Lung (tissue), 12 donors: ENCODE results near the gene CACFD1. TPM values are rescaled to one million over a fixed set of nuclear protein-coding genes. Genes with fewer than 3 reads are reported as not detected.

Experiments
- ATAC-seq: fragments of 200-7000 bp; cut with Tn5 transposase; one replicate; pipeline ENCODE4 v1.9.1; 2020; ENCODE audit warnings: moderate number of reproducible peaks; ENCODE audit not compliant: insufficient read depth, low FRiP score
- DNase-seq, 3 donors: peaks; one replicate each; pipeline ENCODE4 v3.0.0-alpha.2; 2013 to 2017
- H3K27ac ChIP-seq, 2 donors: one replicate each; pipeline ENCODE4 v1.5.1; 2013; ENCODE audit warnings: mild to moderate bottlenecking in 2 of 2, moderate library complexity in 2 of 2, control low read depth in 1 of 2, inconsistent platforms in 1 of 2, low read depth in 1 of 2, low read length in 1 of 2
- H3K27me3 ChIP-seq, 3 donors: one replicate each; pipeline ENCODE4 v1.5.1; 2013; ENCODE audit warnings: low read length in 2 of 3; ENCODE audit not compliant: control insufficient read depth in 3 of 3, insufficient read depth in 3 of 3
- H3K36me3 ChIP-seq, 4 donors: one replicate each; pipeline ENCODE4 v1.5.1; 2013; ENCODE audit warnings: low read length in 4 of 4, mild to moderate bottlenecking in 1 of 4, moderate library complexity in 1 of 4; ENCODE audit not compliant: control insufficient read depth in 4 of 4, insufficient read depth in 4 of 4
- H3K4me1 ChIP-seq, 5 donors: one replicate each; pipeline ENCODE4 v1.5.1; 2013; ENCODE audit warnings: low read length in 5 of 5, mild to moderate bottlenecking in 2 of 5, moderate library complexity in 1 of 5; ENCODE audit not compliant: control insufficient read depth in 5 of 5, insufficient read depth in 5 of 5
- H3K4me3 ChIP-seq: one replicate; pipeline ENCODE4 v1.5.1; 2013; ENCODE audit warnings: mild to moderate bottlenecking, control low read depth, moderate library complexity
- H3K9ac ChIP-seq, 2 donors: one replicate each; pipeline ENCODE4 v1.5.1; 2013; ENCODE audit warnings: low read length in 2 of 2, control low read depth in 1 of 2; ENCODE audit not compliant: insufficient read depth in 1 of 2
- H3K9me3 ChIP-seq, 4 donors: one replicate each; pipeline ENCODE4 v1.5.1; 2013; ENCODE audit warnings: low read length in 3 of 4, mild to moderate bottlenecking in 1 of 4, moderate library complexity in 1 of 4; ENCODE audit not compliant: control insufficient read depth in 4 of 4, insufficient read depth in 3 of 4
- CTCF ChIP-seq: IDR thresholded peaks from 2 replicates; pipeline ENCODE4 v1.5.1; 2012; ENCODE audit warnings: mild to moderate bottlenecking; ENCODE audit errors: control extremely low read depth, extremely low read depth
- WGBS, 2 donors: extraction: QIAGEN DNeasy Blood & Tissue Kit; methylation state at CpG; one replicate each; pipeline ENCODE4 v1.1.7; 2013; 5-methylcytosine and 5-hydroxymethylcytosine counted together
- polyA plus RNA-seq, 2 donors: library from polyadenylated mRNA; stranded (reverse); fragments of 200-250 nt; gene quantifications; one replicate each; pipeline ENCODE4 v1.2.1, GENCODE V29; 2013
- total RNA-seq, 2 donors: library from RNA; depleted of rRNA in 1 of 2; stranded (reverse); fragments of >200 nt in 1 of 2; gene quantifications; one replicate each; pipeline ENCODE4 v1.2.1, GENCODE V29; 2014 to 2021
- donor health status: control.
- donor health status: control.
- donor health status: Bipolar disorder and iron deficiency.
- donor health status: healthy.
- donor health status: DM: yes; HTN: yes; CAD: no.

The CACFD1 gene
- total and polyA plus RNA-seq, 4 donors: 18.7 to 46.1 (median 32.1) TPM

- H3K4me3 ChIP-seq: no peak overlapping the region
- H3K4me1 ChIP-seq: peaks cover 0 to 15% (median 0%) of the 10 kb centered on the region in 5 donors
- no peak overlapping the region for H3K9ac ChIP-seq
- H3K9me3 ChIP-seq: no peaks in the 10 kb centered on the region
- 94 to 96% methylated on average over 20 of the region's 20 CpGs for WGBS, 2 donors
- no peak overlapping the region for H3K27ac ChIP-seq
- H3K27me3 ChIP-seq: no peaks in the 10 kb centered on the region
- ATAC-seq: no peak
- H3K36me3 ChIP-seq: no peaks in the 10 kb centered on the region
- no peak for DNase-seq
- TF ChIP-seq CTCF: no peak
These were observed 4.7 kb upstream of the CACFD1 start for GRCh38 chr9:133454943-133455673.

GRCh38 chr9:133455936-133456335, 3.8 kb upstream of the CACFD1 start:
- H3K9ac ChIP-seq: no peak overlapping the region
- H3K27me3 ChIP-seq: no peaks in the 10 kb centered on the region
- no peaks in the 10 kb centered on the region for H3K36me3 ChIP-seq
- no peak overlapping the region for H3K27ac ChIP-seq
- no peak for TF ChIP-seq CTCF
- H3K4me3 ChIP-seq: no peak overlapping the region
- DNase-seq (no peak), ATAC-seq (no peak)
- no peaks in the 10 kb centered on the region for H3K9me3 ChIP-seq
- 91 to 96% methylated on average over 11 of the region's 11 CpGs for WGBS, 2 donors
- peaks cover 0 to 20% (median 3%) of the 10 kb centered on the region in 5 donors for H3K4me1 ChIP-seq

DNA sequence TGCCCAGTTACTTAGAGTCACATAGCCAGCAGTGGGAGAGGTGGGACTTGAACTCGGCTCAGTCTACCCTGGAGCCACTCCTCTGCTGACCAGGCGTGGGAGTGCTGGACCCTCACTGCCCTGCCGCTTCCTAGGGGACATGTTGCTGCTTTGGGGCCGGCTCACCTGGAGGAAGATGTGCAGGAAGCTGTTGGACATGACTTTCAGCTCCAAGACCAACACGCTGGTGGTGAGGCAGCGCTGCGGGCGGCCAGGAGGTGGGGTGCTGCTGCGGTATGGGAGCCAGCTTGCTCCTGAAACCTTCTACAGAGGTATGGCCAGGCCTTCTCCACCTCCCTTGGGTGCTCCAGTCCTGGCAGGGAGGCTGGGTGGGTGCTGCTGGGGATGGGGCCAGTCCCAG, 3.4 kb upstream of the CACFD1 start:
- Histone ChIP-seq H3K4me3 (no peak overlapping the region), H3K27me3 (no peaks in the 10 kb centered on the region), H3K9me3 (no peaks in the 10 kb centered on the region), H3K27ac (no peak overlapping the region), H3K4me1 (peaks cover 0 to 25% (median 6%) of the 10 kb centered on the region in 5 donors), H3K36me3 (no peaks in the 10 kb centered on the region), H3K9ac (no peak overlapping the region)
- TF ChIP-seq CTCF: no peak
- no peak for ATAC-seq
- DNase-seq: no peak
- 95% methylated on average over 9 of the region's 9 CpGs for WGBS, 2 donors
